Stimulated activated CD4-positive, alpha-beta T cell treated with anti-CD3 and anti-CD28 coated beads, Interleukin-1b, Interleukin-23, amount 100 ng/mL, for 1 hour (primary cell): ENCODE results near the gene GLB1L.
A peak's percentile ranks its signal among the peaks of the same experiment; 100 is the strongest.

ENCODE experiments used
- DNase-seq, 2 donors: peaks; one replicate each; pipeline ENCODE4 v3.0.0-alpha.2; 2020; ENCODE audit warnings: low read depth in 2 of 2

The GLB1L gene

GRCh38 chr2:219223831-219224610 lies 21.2 kb downstream of the GLB1L start:
- no peak for DNase-seq

DNA sequence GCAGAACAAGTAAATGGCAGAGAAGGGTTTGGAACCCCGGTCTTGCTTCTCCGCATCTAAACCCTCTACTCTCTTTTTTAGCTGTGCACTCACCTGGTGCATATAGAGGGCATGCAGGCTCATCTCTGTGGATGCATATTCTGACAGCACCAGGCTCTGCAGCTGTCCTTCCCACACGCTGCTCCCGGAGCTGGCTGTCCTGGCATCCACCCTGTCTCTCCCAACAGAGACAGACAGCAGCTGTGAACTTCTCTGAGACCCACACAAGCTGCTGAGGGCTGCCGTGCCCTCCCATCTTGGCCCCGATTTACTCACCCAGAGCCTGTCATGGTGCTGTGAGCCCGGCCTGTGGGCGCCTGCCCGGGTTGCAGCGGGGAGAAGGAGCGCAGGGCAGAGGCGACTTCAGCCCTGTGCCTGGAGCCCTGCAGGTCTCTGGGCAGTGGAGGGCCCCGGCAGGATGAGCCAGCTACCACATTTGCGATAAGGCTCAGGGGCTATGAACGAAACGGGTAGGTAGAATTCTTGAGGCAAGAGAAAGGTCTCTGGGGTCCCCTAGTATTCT lies 23.2 kb downstream of the GLB1L start:
- DNase-seq: no peak

GRCh38 chr2:219220652-219221402 lies 24.4 kb downstream of the GLB1L start:
- no peak for DNase-seq

DNA sequence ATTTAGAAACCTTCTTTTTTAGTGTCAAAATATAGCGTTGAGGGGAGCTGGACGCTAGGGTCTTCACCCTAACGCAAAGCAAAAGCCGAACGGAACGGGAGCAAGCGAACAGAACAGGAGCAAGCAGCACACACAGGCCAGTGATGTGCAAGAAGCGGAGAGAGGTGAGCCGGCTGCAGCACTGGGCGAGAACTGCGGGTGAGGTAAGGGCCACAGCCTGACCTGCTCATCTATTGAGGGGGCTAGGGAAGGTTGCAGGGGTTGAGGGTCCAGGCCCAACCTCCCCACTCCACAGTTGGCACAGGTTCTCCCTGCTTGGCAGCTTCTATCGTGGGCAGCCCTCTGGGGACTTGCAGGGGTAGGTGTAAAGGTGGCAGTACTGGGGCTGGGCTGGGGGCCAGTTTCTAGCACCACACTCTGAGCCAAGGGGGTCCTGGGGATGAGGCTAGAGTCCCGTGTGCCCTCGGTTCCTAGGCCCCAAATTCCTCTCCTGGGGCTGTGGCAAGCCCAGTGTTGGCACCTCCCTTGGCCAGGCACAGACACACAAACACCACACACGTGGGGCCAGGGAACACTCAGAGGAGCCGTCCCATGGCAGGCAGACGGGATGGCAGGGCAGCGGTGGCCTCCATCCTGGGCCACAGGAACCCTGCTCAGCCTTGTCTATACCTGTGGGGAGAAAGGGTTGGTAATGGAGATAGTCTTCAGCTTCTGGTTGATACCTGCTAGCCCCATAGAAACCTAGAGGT lies 25.3 kb downstream of the GLB1L start:
- no peak for DNase-seq

DNA sequence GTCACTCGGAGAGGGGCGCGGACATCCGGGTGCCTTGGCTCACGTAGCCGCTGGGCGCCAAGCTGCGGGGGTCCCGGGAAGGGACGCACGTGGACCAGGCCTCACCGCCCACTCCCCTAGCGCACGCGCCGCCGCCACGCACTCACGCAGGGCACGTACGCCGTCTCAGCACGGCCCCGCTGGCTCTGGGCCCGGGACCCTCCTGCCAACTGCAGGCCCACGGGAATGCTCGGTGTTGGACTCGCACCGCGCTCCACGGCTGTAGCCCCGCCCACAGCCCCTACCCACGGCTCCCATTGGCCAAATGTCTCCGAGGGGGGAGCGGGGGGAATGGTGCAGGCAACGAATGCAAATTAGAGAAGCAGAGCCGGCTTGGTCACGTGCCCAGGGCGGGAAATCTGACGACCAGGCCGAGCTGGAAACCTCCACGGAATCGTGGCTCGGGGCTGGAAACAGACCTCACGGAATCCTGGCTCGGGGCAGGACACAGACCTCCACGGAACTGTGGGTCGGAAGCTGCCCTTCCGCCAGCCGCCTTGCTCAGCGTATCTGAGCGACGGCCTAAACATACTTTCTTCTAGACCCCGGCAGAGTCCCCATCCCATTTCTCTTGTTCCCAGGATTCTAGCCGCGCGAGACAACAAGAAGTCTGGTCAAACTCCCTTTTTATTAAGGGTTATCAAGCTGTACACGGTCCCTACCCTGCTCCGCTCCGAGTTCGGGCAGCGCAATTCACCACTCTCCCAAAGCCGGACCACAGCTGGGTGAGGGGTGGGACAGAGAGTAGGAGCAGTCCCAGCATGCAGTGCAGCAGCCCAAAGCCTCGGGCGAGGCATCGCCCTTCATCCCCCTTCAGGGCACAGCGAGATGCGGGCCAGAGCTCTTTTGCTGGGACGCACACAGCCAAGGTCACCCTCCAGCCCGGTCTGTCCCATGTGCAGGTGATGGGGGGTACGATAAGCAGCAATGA lies 26.2 kb downstream of the GLB1L start, which contains the start of gene ABCB6:
ABCB6 (minus strand) TSS at position 227 of the 970 bp plus-strand sequence. CDS start 285 bp downstream, outside the sequence.
- DNase-seq: peak; percentile 57 to 83

DNA sequence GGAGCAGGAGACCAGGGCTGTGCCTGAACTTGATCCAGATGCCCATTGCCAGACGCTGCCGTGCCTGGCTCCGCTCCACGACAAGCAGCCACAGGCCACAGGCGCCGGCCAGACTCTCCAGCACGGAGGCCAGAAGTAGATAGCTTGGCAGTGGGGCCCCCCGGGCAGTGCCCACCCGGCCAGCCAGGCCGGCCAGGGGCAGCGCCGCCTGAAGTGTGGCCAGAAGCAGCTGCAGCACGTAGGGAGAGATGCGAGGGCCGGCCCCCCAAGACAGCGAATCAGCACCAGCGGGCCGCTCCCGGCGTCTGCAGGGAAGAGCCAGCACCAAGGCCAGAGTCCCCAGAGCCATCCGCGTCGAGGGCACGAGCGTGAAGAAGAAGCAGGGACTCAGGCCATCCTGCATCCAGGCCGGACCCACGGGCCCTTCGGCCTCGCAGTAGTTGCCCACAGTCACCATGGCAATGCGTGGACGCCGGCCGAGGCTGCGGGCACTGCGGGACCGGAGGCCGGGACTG lies 27.0 kb downstream of the GLB1L start:
- no peak for DNase-seq

DNA sequence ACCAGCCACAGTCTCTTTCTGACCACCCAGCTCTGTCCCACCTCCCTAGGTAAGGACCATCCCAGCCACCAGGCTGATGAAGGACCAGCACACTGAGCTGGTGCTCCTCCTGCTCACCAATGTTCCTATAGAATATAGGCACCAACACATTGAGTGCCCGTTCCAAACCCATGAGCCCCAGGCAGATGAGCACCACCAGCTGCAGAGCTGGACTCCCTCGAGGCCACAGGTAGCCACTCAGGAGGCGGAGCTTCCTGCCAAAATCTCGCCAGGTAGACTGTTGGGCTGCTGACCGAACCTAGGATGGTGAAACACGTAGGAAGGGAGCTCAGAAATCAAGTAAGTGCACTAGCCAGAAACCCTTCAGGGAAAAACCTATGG lies 28.7 kb downstream of the GLB1L start:
- DNase-seq: no peak

DNA sequence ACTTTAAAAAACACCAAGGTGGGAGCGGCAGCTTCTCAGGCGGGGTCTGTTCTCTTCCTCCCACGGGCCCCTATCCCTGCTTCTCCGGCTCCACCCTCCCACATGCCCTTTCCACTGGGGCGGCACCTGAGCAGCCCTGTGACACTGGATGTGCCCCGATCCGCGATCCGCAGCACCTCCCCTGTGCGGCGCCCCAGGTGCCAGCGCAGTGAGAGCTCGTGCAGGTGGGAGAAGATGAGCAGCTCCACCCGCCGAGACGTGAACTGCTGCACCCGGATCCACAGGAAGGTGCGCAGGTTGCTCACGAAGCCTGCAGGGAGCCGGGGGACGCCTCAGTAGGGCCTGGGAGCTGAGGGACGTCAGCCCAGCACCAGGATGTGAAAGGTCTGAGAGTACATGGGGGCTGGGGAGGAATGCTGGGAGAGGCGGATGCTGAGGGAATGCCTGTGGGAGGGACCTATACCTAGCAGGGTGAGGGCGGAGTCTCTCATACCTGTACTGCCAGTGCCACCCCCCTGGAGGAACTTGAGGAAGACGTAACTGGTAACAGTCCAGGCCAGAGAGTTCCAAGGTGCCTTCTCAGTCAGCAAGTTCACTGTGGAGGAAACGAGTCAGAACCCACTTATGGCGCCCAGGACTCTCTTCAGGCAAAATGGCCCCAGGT lies 29.2 kb downstream of the GLB1L start:
- DNase-seq: no peak

DNA sequence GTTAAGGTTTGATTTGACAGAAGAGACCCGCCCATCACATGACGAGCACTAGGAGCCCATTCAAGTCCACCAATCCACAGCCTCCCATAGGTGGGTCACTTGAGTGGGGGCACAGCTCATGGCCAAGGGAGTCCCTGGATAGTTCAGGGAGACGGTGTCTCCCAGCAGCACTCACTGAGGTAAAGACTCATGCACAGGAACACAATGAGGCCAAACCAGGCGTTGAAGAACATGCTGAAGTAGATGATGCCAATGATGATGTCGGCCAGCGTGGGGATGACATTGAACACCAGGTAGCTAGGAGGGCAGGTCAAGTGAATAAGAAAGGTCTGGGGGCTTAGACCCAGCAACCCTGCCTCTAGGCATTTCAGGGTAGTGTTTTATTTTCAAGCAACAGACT lies 30.5 kb downstream of the GLB1L start:
- no peak for DNase-seq

DNA sequence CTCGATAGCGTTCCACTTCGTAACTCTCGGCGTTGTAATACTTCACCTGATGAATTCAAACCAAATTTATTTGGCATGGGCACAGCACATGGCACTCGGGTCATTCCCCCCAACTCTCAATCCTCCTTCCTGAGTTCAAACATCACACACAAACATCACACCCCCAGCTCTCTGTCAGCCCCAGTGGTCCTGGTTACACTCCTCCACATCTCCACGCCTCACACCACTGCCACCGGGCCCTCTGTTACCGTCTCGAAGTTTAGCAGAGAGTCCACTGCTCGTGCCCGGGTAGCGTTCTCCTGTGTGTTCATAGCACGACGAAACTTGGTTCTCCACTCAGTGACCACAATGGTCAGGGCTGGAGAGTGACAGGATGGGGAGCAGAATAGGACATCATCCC lies 31.1 kb downstream of the GLB1L start:
- no peak for DNase-seq

DNA sequence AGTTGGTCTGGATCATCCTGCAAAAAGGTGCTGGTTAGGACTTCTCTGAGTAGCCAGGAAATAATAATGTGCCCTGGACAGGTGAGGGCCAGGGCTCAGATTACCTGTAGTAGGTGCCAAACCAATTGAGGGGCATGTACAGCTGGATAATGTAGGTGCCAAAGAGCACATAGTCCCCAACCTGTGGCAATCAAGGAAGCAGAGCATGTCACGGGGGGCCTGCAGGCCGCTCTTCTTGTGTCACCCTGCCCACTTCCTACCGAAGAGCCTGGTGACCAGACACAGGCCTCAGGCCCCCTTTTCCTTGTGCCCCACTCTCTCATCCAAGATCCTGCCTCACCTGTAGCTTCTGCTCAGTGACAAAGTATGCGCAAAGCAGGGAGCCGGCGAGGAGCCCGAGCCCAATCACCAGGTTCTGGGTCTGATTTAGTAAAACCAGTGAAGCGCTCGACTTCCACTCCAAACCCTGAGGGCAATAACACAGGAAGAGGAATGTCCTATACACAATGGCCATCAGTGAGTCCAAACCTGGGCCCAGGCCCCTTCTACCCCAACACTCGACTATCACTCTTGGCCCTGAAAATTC lies 31.7 kb downstream of the GLB1L start:
- no peak for DNase-seq

GRCh38 chr2:219213026-219213415 lies 32.2 kb downstream of the GLB1L start:
- no peak for DNase-seq

DNA sequence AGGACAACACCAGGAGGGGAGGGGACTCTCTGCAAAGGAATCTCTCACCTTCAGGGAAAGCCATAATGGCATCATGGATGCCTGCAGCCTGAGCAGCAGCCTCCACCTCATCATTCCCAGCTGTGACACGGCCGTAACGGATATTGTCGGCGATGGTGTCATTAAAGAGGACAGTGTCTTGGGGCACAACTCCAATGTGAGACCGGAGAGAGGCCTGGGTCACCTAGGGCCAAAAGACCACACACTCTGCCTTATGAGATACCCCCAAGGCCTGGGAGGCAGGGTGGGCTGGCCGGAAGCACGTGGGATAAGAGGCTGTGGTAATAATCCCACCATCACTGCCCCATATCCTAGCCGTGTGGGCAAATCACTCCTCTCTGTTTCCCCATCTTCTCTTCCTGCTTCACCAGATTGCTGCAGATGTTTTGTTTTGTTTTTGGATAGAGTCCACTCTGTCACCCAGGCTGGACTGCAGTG lies 34.3 kb downstream of the GLB1L start:
- DNase-seq: no peak

DNA sequence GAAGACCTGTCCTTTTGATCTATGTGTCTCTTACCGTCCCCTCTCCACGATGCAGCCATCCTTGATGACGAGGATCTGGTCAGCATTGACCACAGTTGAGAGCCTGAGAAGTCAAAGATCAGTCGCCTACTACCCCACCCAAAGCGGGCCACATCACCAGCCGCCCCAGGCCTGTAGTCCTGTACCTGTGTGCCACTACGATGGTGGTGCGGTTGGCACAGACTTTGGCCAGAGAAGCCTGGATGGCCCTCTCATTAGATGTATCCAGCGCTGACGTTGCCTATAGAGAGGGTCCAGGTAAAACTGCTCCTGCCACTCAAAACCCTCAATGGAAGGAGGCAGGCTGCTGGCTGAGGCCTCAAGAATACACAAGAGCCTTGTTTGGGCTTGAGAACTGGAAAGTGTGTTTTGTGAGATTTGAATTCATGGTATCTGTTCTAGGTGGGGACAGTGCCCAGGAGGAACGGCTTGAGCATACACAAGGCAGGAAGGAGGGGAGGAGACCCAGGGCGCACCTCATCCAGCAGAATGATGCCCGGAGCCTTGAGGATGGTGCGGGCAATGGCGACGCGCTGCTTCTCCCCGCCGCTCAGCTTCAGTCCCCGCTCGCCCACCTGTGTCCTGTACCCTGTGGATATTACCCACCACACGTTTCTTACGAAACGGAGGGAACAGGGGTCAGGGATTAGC lies 34.9 kb downstream of the GLB1L start:
- DNase-seq: no peak

- DNase-seq: no peak
These were observed 35.7 kb downstream of the GLB1L start for GRCh38 chr2:219209236-219210195.

GRCh38 chr2:219207884-219208740 lies 37.1 kb downstream of the GLB1L start:
- DNase-seq: no peak
